Measurements from ENCODE around the gene NOL8.

NOL8 gene

DNA sequence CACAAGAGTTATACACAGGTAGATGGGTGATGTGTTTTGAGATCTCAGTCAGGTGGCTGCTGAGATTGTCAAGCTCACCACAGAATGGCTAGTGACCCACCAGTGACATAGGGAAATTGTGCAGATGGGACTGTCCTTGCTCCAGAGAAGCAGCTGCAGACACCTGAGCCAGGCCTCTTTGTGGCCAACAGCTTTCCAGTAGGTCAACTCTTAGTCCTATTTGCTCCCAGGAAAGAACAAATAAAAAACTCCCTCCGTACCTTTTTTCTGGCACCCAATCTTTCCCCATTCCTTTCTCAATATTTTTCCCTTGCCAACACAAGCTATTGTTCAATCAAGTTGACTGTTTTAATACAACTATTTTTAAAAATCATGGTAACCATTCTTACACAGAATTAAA lies 45.8 kb downstream of the NOL8 start:
- Histone ChIP-seq H4K91ac (ENCODE audit: low read length) (no peak overlapping the region), H2BK12ac (ENCODE audit: low read length in 2 of 2) (no peak overlapping the region), H3K27ac (ENCODE audit: low read length, poor library complexity, severe bottlenecking) (no peak overlapping the region), H2BK120ac (ENCODE audit: low read depth, low read length) (no peak overlapping the region), H3K18ac (ENCODE audit: low read depth in 1 of 2, low read length in 2 of 2) (no peak overlapping the region), H3K27me3 (ENCODE audit: control insufficient read depth in 1 of 2, insufficient read depth in 1 of 2, low read length in 2 of 2) (no peaks in the 10 kb centered on the region), H3K4me1 (ENCODE audit: control insufficient read depth, insufficient read depth, low read depth, low read length) (no peaks in the 10 kb centered on the region), H2AK5ac (ENCODE audit: low read length, severe bottlenecking) (no peak overlapping the region), H3K36me3 (ENCODE audit: control insufficient read depth in 1 of 2, insufficient read depth in 2 of 2, low read depth in 1 of 2, low read length in 2 of 2) (peaks cover 29 to 95% of the 10 kb centered on the region in 2 experiments), H2BK5ac (ENCODE audit: low read depth, low read length, poor library complexity, severe bottlenecking) (no peak overlapping the region), H3K4me3 (ENCODE audit: insufficient read depth in 1 of 2, low read depth in 1 of 2, low read length in 2 of 2) (no peak overlapping the region), H3K9me3 (ENCODE audit: control insufficient read depth, low read length) (no peaks in the 10 kb centered on the region), H2BK15ac (ENCODE audit: low read depth, poor library complexity, severe bottlenecking) (no peak overlapping the region), H3K14ac (ENCODE audit: low read length in 2 of 2) (no peak overlapping the region), H3K4me2 (ENCODE audit: low read length, poor library complexity, severe bottlenecking) (no peak overlapping the region), H3K4ac (ENCODE audit: low read depth in 1 of 2, low read length in 2 of 2) (no peak overlapping the region), H3K79me1 (replicated peaks; ENCODE audit: low read length, poor library complexity, severe bottlenecking) (peaks cover 16% of the 10 kb centered on the region), H4K8ac (ENCODE audit: low read length) (no peak overlapping the region), H3K9ac (ENCODE audit: low read length) (no peak overlapping the region), H3K23ac (ENCODE audit: low read length in 2 of 2) (no peak overlapping the region), H2AFZ (ENCODE audit: low read depth, low read length) (no peak overlapping the region)
- WGBS = 100% methylated on average over 1 of the region's 1 CpG
- DNase-seq = no peak

DNA sequence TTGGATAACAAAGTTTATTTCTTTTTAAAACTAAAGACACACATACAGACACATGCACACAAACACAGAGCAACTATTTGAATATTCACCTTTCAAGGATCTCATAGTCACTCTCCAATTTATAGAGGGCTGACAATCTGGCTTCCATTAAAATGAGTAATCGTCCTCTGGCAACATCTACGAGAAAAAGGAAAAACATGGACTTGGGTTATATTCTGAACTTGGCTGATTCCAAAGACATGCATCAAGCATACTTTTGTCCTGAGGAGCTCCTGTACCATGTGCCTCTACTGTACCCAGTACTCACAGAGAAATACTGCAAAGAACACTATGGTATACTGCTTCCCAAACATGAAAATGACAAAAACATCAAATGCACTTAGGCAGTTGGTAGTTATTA lies 47.0 kb downstream of the NOL8 start:
- no peak overlapping the region for H3K23ac ChIP-seq (ENCODE audit: low read length in 2 of 2)
- H3K4me1 ChIP-seq (ENCODE audit: control insufficient read depth, insufficient read depth, low read depth, low read length) = no peaks in the 10 kb centered on the region
- H4K91ac ChIP-seq (ENCODE audit: low read length) = no peak overlapping the region
- H3K4me3 ChIP-seq (ENCODE audit: insufficient read depth in 1 of 2, low read depth in 1 of 2, low read length in 2 of 2) = no peak overlapping the region
- no peak overlapping the region for H3K4me2 ChIP-seq (ENCODE audit: low read length, poor library complexity, severe bottlenecking)
- H3K9me3 ChIP-seq (ENCODE audit: control insufficient read depth, low read length) = no peaks in the 10 kb centered on the region
- peak overlapping the region; percentile 25 for H3K9ac ChIP-seq (ENCODE audit: low read length)
- H3K27me3 ChIP-seq (ENCODE audit: control insufficient read depth in 1 of 2, insufficient read depth in 1 of 2, low read length in 2 of 2) = no peaks in the 10 kb centered on the region
- peaks cover 29 to 96% of the 10 kb centered on the region in 2 experiments for H3K36me3 ChIP-seq (ENCODE audit: control insufficient read depth in 1 of 2, insufficient read depth in 2 of 2, low read depth in 1 of 2, low read length in 2 of 2)
- H2AK5ac ChIP-seq (ENCODE audit: low read length, severe bottlenecking) = no peak overlapping the region
- H4K8ac ChIP-seq (ENCODE audit: low read length) = no peak overlapping the region
- no peak overlapping the region for H3K4ac ChIP-seq (ENCODE audit: low read depth in 1 of 2, low read length in 2 of 2)
- H2BK5ac ChIP-seq (ENCODE audit: low read depth, low read length, poor library complexity, severe bottlenecking) = no peak overlapping the region
- peaks cover 20% of the 10 kb centered on the region for H3K79me1 ChIP-seq (replicated peaks; ENCODE audit: low read length, poor library complexity, severe bottlenecking)
- no peak overlapping the region for H2BK12ac ChIP-seq (ENCODE audit: low read length in 2 of 2)
- H3K27ac ChIP-seq (ENCODE audit: low read length, poor library complexity, severe bottlenecking) = no peak overlapping the region
- H3K18ac ChIP-seq (ENCODE audit: low read depth in 1 of 2, low read length in 2 of 2) = no peak overlapping the region
- no peak overlapping the region for H3K14ac ChIP-seq (ENCODE audit: low read length in 2 of 2)
- no peak overlapping the region for H2AFZ ChIP-seq (ENCODE audit: low read depth, low read length)
- no peak overlapping the region for H2BK120ac ChIP-seq (ENCODE audit: low read depth, low read length)
- DNase-seq = no peak
- WGBS = 79% methylated on average over 2 of the region's 2 CpGs
- no peak overlapping the region for H2BK15ac ChIP-seq (ENCODE audit: low read depth, poor library complexity, severe bottlenecking)

DNA sequence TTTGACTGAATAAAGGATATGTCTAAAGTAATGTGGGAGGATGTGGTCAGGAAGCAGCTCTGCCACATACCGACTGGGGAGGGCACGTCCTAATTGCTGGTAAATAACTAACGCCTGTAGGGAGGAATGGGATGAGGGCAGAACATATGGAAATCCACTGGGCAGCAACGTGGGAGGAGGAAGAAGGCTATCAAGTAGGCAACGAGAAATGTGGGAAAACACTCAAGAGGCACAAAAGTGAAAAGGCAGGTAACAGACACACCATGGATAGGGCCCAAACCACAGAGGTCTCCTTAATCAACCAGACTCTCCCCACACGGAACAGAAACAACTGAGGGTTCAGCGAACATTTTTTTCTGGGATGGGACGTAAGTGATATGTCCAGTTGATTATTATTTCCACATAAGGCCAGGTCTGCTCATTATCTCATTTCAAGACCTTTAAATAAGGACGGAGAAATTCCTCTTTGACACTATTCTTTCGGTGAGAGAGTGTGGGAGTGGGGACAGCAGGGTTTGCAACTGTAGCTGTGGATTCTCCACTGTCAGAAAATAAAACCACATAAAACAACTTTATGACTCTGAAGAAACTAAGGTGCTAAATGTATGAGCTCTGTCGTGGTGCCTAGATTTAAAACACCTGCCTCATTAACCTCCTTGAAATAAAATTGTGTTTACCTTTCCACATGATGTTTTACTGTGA lies 48.7 kb downstream of the NOL8 start:
- peaks cover 29 to 96% of the 10 kb centered on the region in 2 experiments for H3K36me3 ChIP-seq (ENCODE audit: control insufficient read depth in 1 of 2, insufficient read depth in 2 of 2, low read depth in 1 of 2, low read length in 2 of 2)
- no peak overlapping the region for H2BK5ac ChIP-seq (ENCODE audit: low read depth, low read length, poor library complexity, severe bottlenecking)
- no peak overlapping the region for H3K18ac ChIP-seq (ENCODE audit: low read depth in 1 of 2, low read length in 2 of 2)
- H3K4me3 ChIP-seq (ENCODE audit: insufficient read depth in 1 of 2, low read depth in 1 of 2, low read length in 2 of 2) = no peak overlapping the region
- peaks cover 20% of the 10 kb centered on the region for H3K79me1 ChIP-seq (replicated peaks; ENCODE audit: low read length, poor library complexity, severe bottlenecking)
- H3K4me1 ChIP-seq (ENCODE audit: control insufficient read depth, insufficient read depth, low read depth, low read length) = no peaks in the 10 kb centered on the region
- no peak overlapping the region for H2BK15ac ChIP-seq (ENCODE audit: low read depth, poor library complexity, severe bottlenecking)
- H2AFZ ChIP-seq (ENCODE audit: low read depth, low read length) = no peak overlapping the region
- 86% methylated on average over 9 of the region's 11 CpGs for WGBS
- H2BK12ac ChIP-seq (ENCODE audit: low read length in 2 of 2) = no peak overlapping the region
- no peak overlapping the region for H3K14ac ChIP-seq (ENCODE audit: low read length in 2 of 2)
- no peak overlapping the region for H4K91ac ChIP-seq (ENCODE audit: low read length)
- no peaks in the 10 kb centered on the region for H3K27me3 ChIP-seq (ENCODE audit: control insufficient read depth in 1 of 2, insufficient read depth in 1 of 2, low read length in 2 of 2)
- no peak overlapping the region for H3K4ac ChIP-seq (ENCODE audit: low read depth in 1 of 2, low read length in 2 of 2)
- no peaks in the 10 kb centered on the region for H3K9me3 ChIP-seq (ENCODE audit: control insufficient read depth, low read length)
- no peak overlapping the region for H4K8ac ChIP-seq (ENCODE audit: low read length)
- H3K27ac ChIP-seq (ENCODE audit: low read length, poor library complexity, severe bottlenecking) = peak overlapping the region; percentile 31
- no peak overlapping the region for H2BK120ac ChIP-seq (ENCODE audit: low read depth, low read length)
- no peak overlapping the region for H3K9ac ChIP-seq (ENCODE audit: low read length)
- no peak for DNase-seq
- H3K23ac ChIP-seq (ENCODE audit: low read length in 2 of 2) = no peak overlapping the region
- H3K4me2 ChIP-seq (ENCODE audit: low read length, poor library complexity, severe bottlenecking) = no peak overlapping the region
- H2AK5ac ChIP-seq (ENCODE audit: low read length, severe bottlenecking) = no peak overlapping the region

DNA sequence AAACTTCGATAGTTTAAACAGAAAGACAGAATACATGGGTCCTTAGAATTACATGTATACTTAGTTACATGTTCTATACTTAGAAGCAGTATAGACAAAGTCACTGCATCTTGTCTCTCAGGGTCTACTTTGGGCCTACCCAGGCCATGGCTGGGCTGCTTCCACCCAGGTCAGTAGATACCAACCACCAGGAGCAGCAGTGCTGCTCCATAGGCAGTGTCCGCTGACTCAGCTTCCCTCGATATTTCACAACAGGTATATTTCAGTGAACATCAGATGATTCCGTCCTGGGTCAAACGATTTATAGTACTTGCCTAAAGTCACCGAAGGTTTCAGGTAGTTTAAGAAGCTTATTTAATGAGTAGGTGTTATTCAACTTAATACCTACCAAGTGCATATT lies 49.6 kb downstream of the NOL8 start:
- no peak overlapping the region for H2BK15ac ChIP-seq (ENCODE audit: low read depth, poor library complexity, severe bottlenecking)
- H2BK5ac ChIP-seq (ENCODE audit: low read depth, low read length, poor library complexity, severe bottlenecking) = no peak overlapping the region
- no peaks in the 10 kb centered on the region for H3K4me1 ChIP-seq (ENCODE audit: control insufficient read depth, insufficient read depth, low read depth, low read length)
- H3K4me3 ChIP-seq (ENCODE audit: insufficient read depth in 1 of 2, low read depth in 1 of 2, low read length in 2 of 2) = no peak overlapping the region
- H4K91ac ChIP-seq (ENCODE audit: low read length) = no peak overlapping the region
- H3K9ac ChIP-seq (ENCODE audit: low read length) = no peak overlapping the region
- H2AFZ ChIP-seq (ENCODE audit: low read depth, low read length) = no peak overlapping the region
- no peak overlapping the region for H3K14ac ChIP-seq (ENCODE audit: low read length in 2 of 2)
- H3K4ac ChIP-seq (ENCODE audit: low read depth in 1 of 2, low read length in 2 of 2) = no peak overlapping the region
- DNase-seq = peak; percentile 9
- H3K27me3 ChIP-seq (ENCODE audit: control insufficient read depth in 1 of 2, insufficient read depth in 1 of 2, low read length in 2 of 2) = no peaks in the 10 kb centered on the region
- 95% methylated on average over 2 of the region's 6 CpGs for WGBS
- H2AK5ac ChIP-seq (ENCODE audit: low read length, severe bottlenecking) = no peak overlapping the region
- H2BK120ac ChIP-seq (ENCODE audit: low read depth, low read length) = no peak overlapping the region
- H3K4me2 ChIP-seq (ENCODE audit: low read length, poor library complexity, severe bottlenecking) = no peak overlapping the region
- no peak overlapping the region for H4K8ac ChIP-seq (ENCODE audit: low read length)
- no peak overlapping the region for H2BK12ac ChIP-seq (ENCODE audit: low read length in 2 of 2)
- H3K23ac ChIP-seq (ENCODE audit: low read length in 2 of 2) = no peak overlapping the region
- H3K18ac ChIP-seq (ENCODE audit: low read depth in 1 of 2, low read length in 2 of 2) = no peak overlapping the region
- H3K36me3 ChIP-seq (ENCODE audit: control insufficient read depth in 1 of 2, insufficient read depth in 2 of 2, low read depth in 1 of 2, low read length in 2 of 2) = peaks cover 29 to 96% of the 10 kb centered on the region in 2 experiments
- peaks cover 20% of the 10 kb centered on the region for H3K79me1 ChIP-seq (replicated peaks; ENCODE audit: low read length, poor library complexity, severe bottlenecking)
- no peak overlapping the region for H3K27ac ChIP-seq (ENCODE audit: low read length, poor library complexity, severe bottlenecking)
- H3K9me3 ChIP-seq (ENCODE audit: control insufficient read depth, low read length) = no peaks in the 10 kb centered on the region
